ENCODE measurements around the gene REG3G. TPM values are rescaled to one million over a fixed set of nuclear protein-coding genes. Genes with fewer than 3 reads are reported as not detected.

REG3G gene
- total RNA-seq, 1 experiment from 2014 or later: not detected

DNA sequence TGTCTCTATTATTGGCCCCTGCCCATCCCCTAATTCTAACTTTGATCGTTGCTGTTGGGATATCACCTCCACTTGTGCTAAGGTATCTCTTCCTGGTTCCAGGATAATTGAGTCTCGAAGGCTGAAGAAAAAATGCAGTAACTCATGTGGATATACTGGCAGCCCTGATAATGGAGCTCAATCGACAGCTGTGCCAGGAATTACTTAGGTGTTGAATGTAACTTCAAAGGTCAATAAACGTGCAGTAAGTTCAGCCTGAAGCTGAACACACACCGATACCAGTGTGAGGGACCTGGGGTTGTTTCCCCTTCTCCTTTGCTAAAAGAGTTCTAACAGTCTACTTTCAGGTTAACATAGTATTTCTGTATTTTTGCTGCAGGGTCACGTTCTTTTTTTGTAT is 11.9 kb upstream of the REG3G start:
- Histone ChIP-seq H3K36me3 (ENCODE audit: control insufficient read depth, insufficient read depth, low read length) (no peaks in the 10 kb centered on the region), H3K27me3 (replicated peaks; ENCODE audit: control insufficient read depth, insufficient read depth, low read length) (no peaks in the 10 kb centered on the region), H3K9me3 (no peaks in the 10 kb centered on the region), H3K4me1 (peaks cover 17% of the 10 kb centered on the region; the same call in 1 of the 2 replicates), H3K4me3 (ENCODE audit: low read depth, low read length) (no peak overlapping the region)
- POLR2A ChIA-PET: no interaction called here
- Mint-ChIP-seq H3K27me3 (ENCODE audit: insufficient read depth, unreplicated experiment) (peaks cover 1% of the 10 kb centered on the region), H3K9me3 (ENCODE audit: unreplicated experiment) (no peaks in the 10 kb centered on the region), H3K4me3 (ENCODE audit: unreplicated experiment) (no peak overlapping the region), H3K27ac (ENCODE audit: unreplicated experiment) (no peak overlapping the region), H3K4me1 (ENCODE audit: low read depth, unreplicated experiment) (no peaks in the 10 kb centered on the region), H3K36me3 (ENCODE audit: insufficient read depth, unreplicated experiment) (no peaks in the 10 kb centered on the region)
- intact Hi-C loops (cut with micrococcal nuclease; ENCODE audit: unreplicated experiment): no loop called here
- TF ChIP-seq, protein P1, sequence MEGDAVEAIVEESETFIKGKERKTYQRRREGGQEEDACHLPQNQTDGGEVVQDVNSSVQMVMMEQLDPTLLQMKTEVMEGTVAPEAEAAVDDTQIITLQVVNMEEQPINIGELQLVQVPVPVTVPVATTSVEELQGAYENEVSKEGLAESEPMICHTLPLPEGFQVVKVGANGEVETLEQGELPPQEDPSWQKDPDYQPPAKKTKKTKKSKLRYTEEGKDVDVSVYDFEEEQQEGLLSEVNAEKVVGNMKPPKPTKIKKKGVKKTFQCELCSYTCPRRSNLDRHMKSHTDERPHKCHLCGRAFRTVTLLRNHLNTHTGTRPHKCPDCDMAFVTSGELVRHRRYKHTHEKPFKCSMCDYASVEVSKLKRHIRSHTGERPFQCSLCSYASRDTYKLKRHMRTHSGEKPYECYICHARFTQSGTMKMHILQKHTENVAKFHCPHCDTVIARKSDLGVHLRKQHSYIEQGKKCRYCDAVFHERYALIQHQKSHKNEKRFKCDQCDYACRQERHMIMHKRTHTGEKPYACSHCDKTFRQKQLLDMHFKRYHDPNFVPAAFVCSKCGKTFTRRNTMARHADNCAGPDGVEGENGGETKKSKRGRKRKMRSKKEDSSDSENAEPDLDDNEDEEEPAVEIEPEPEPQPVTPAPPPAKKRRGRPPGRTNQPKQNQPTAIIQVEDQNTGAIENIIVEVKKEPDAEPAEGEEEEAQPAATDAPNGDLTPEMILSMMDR (IDR thresholded peaks at IDR 0.05; ENCODE audit: insufficient read depth in 1 of 2, low read depth in 1 of 2, low read length in 1 of 2, severe bottlenecking in 1 of 2, unreplicated experiment in 1 of 2): no peak
- DNase-seq: no peak
- CTCF ChIA-PET: no interaction called here
- no TSS peak for BruUV-seq (replicated peaks)

DNA sequence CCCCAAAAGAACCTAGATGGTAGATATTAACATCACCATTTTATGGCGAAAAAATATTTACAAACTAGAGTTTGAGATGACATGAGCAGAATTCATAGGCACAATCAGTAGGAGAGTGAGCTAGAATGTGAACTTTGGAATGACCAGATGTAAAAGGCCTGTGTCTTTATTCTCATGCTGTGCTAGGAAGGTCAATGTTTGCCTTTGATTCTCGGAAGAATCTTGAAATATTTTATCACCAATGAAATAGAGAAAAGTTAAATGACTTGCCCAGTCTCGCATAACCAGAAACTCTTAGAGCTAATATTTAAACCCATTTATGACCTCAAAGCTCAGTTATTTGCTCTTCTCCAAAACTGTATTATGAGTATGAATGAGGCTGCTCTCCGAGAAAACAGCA is 9.2 kb upstream of the REG3G start:
- no peak overlapping the region for H3K4me3 ChIP-seq (ENCODE audit: low read depth, low read length)
- intact Hi-C loops (cut with micrococcal nuclease; ENCODE audit: unreplicated experiment): no loop called here
- Mint-ChIP-seq H3K27ac (ENCODE audit: unreplicated experiment) (no peak overlapping the region), H3K27me3 (ENCODE audit: insufficient read depth, unreplicated experiment) (no peaks in the 10 kb centered on the region), H3K36me3 (ENCODE audit: insufficient read depth, unreplicated experiment) (no peaks in the 10 kb centered on the region), H3K4me1 (ENCODE audit: low read depth, unreplicated experiment) (peaks cover 5% of the 10 kb centered on the region), H3K4me3 (ENCODE audit: unreplicated experiment) (no peak overlapping the region), H3K9me3 (ENCODE audit: unreplicated experiment) (no peaks in the 10 kb centered on the region)
- H3K36me3 ChIP-seq (ENCODE audit: control insufficient read depth, insufficient read depth, low read length): no peaks in the 10 kb centered on the region
- DNase-seq: no peak
- H3K27me3 ChIP-seq (replicated peaks; ENCODE audit: control insufficient read depth, insufficient read depth, low read length): no peaks in the 10 kb centered on the region
- H3K9me3 ChIP-seq: no peaks in the 10 kb centered on the region
- peaks cover 17% of the 10 kb centered on the region; the same call in 1 of the 2 replicates for H3K4me1 ChIP-seq
- ChIA-PET POLR2A (no interaction called here), CTCF (interaction anchor here (0.5 to 0.8 kb wide), 2 partner anchors 25 kb away, joined by 3 read pairs; no protein-coding TSS in a partner anchor)
- no TSS peak for BruUV-seq (replicated peaks)
- TF ChIP-seq, protein P1 (IDR thresholded peaks at IDR 0.05; ENCODE audit: insufficient read depth in 1 of 2, low read depth in 1 of 2, low read length in 1 of 2, severe bottlenecking in 1 of 2, unreplicated experiment in 1 of 2): no peak

DNA sequence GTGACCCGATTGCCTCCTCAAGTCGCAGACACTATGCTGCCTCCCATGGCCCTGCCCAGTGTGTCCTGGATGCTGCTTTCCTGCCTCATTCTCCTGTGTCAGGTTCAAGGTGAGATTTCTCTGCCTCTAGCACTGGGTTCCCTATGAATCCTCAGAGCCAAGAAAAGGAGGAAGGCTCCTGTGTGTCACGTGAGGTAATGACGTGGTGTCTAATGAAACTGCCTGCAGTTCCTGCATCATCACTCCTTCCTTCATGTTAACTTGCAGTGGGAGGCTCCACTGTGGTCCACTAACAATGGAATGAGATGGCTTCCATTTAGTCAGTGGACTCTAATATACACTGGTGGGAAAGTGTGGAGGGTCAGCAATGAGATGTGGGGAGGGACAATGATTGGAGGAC is 559 bp downstream of the REG3G start:
- DNase-seq: no peak
- CTCF ChIA-PET: no interaction called here
- Mint-ChIP-seq H3K36me3 (ENCODE audit: insufficient read depth, unreplicated experiment) (no peaks in the 10 kb centered on the region), H3K27ac (ENCODE audit: unreplicated experiment) (no peak overlapping the region), H3K4me3 (ENCODE audit: unreplicated experiment) (no peak overlapping the region), H3K9me3 (ENCODE audit: unreplicated experiment) (peaks cover 10% of the 10 kb centered on the region), H3K27me3 (ENCODE audit: insufficient read depth, unreplicated experiment) (peaks cover 8% of the 10 kb centered on the region), H3K4me1 (ENCODE audit: low read depth, unreplicated experiment) (no peaks in the 10 kb centered on the region)
- POLR2A ChIA-PET: no interaction called here
- no peaks in the 10 kb centered on the region for H3K9me3 ChIP-seq
- no peak overlapping the region for H3K4me3 ChIP-seq (ENCODE audit: low read depth, low read length)
- no peaks in the 10 kb centered on the region for H3K4me1 ChIP-seq
- H3K27me3 ChIP-seq (replicated peaks; ENCODE audit: control insufficient read depth, insufficient read depth, low read length): no peaks in the 10 kb centered on the region
- H3K36me3 ChIP-seq (ENCODE audit: control insufficient read depth, insufficient read depth, low read length): no peaks in the 10 kb centered on the region
- TF ChIP-seq, protein P1 (IDR thresholded peaks at IDR 0.05; ENCODE audit: insufficient read depth in 1 of 2, low read depth in 1 of 2, low read length in 1 of 2, severe bottlenecking in 1 of 2, unreplicated experiment in 1 of 2): no peak
- BruUV-seq (replicated peaks): no TSS peak
- intact Hi-C loops (cut with micrococcal nuclease; ENCODE audit: unreplicated experiment): no loop called here
